Uterus (tissue), 4 donors: ENCODE measurements around the gene KCNMB1. TPM values are rescaled to one million over a fixed set of nuclear protein-coding genes. Genes with fewer than 3 reads are reported as not detected.

Experiments
- DNase-seq, 2 donors: peaks; one replicate each; pipeline ENCODE4 v3.0.0-alpha.2; 2019 to 2020
- H3K27ac ChIP-seq, 2 donors: fragments of 200-600 bp; sonication (generic); 1 replicate in 1 of 2; 2 replicates in 1 of 2; pipeline ENCODE4 v1.5.1; 2016 to 2018
- H3K27me3 ChIP-seq, 2 donors: fragments of 200-600 bp; sonication (generic); one replicate each; pipeline ENCODE4 v1.5.1; 2018 to 2019; ENCODE audit warnings: control low read depth in 1 of 2
- H3K36me3 ChIP-seq, 2 donors: fragments of 200-600 bp; sonication (generic); one replicate each; pipeline ENCODE4 v1.5.1; 2019; ENCODE audit warnings: control low read depth in 1 of 2
- H3K4me1 ChIP-seq, 2 donors: fragments of 200-600 bp; sonication (generic); one replicate each; pipeline ENCODE4 v1.5.1; 2018 to 2019; ENCODE audit warnings: control low read depth in 1 of 2
- H3K4me3 ChIP-seq, 2 donors: fragments of 200-600 bp; sonication (generic); 1 replicate in 1 of 2; 2 replicates in 1 of 2; pipeline ENCODE4 v1.5.1; 2018 to 2019; ENCODE audit warnings: mild to moderate bottlenecking in 1 of 2
- H3K9me3 ChIP-seq, 2 donors: fragments of 200-600 bp; sonication (generic); one replicate each; pipeline ENCODE4 v1.5.1; 2019; ENCODE audit warnings: control low read depth in 1 of 2
- POLR2A ChIP-seq, 2 donors: fragments of 450-650 bp; IDR thresholded peaks; one replicate each; pipeline ENCODE4 v1.6.1; 2016; ENCODE audit warnings: antibody characterized with exemption in 2 of 2, mild to moderate bottlenecking in 1 of 2, moderate library complexity in 1 of 2
- intact Hi-C: fragments of 100-400 bp; cut with DNase I; formaldehyde crosslinking; loops from one replicate; pipeline ENCODE4 v1.15.1; 2023; ENCODE audit warnings: low total_unique reads
- total RNA-seq, 4 donors: library from RNA; depleted of rRNA in 3 of 4; stranded (reverse); fragments of >200 nt in 3 of 4; gene quantifications; one replicate each; pipeline versions ENCODE4 v1.1.0 to v1.2.4, GENCODE V29; 2014 to 2023
- TF ChIP-seq, protein P1 (sequence below), 4 experiments: fragments of 200-600 bp in 2 of 4; fragments of 450-650 bp in 2 of 4; sonication (generic) in 2 of 4; IDR thresholded peaks; one replicate each; pipeline ENCODE4 v1.5.1; 2016 to 2019; ENCODE audit warnings: antibody characterized with exemption in 4 of 4, mild to moderate bottlenecking in 2 of 4, moderate library complexity in 1 of 4
- donor health status: DM: yes; HTN: yes; CAD: no.

Gene KCNMB1
- total RNA-seq, 4 donors from 2014 or later: 5.7 to 42.6 (median 8.7) TPM

DNA sequence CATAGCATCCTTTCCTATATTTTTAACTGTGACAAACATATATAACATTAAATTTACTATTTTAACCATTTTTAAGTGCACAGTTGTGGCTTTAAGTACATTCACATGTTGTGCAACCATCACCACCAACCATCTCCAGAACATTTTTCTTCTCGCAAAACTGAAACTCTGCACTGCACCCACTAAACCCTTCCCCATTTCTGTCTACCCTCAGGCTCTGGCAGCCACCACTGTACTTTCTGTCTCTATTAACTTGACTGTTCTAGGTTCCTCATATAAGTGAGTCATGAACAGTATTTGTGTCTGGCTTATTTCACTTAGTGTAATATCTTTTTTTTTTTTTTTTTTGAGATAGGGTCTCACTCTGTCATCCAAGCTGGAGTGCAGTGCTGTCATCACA, 25.5 kb downstream of the KCNMB1 start:
- Histone ChIP-seq H3K4me3 (no peak overlapping the region), H3K4me1 (no peaks in the 10 kb centered on the region), H3K9me3 (no peaks in the 10 kb centered on the region), H3K27me3 (no peaks in the 10 kb centered on the region), H3K36me3 (no peaks in the 10 kb centered on the region), H3K27ac (no peak overlapping the region)
- TF ChIP-seq, protein P1, sequence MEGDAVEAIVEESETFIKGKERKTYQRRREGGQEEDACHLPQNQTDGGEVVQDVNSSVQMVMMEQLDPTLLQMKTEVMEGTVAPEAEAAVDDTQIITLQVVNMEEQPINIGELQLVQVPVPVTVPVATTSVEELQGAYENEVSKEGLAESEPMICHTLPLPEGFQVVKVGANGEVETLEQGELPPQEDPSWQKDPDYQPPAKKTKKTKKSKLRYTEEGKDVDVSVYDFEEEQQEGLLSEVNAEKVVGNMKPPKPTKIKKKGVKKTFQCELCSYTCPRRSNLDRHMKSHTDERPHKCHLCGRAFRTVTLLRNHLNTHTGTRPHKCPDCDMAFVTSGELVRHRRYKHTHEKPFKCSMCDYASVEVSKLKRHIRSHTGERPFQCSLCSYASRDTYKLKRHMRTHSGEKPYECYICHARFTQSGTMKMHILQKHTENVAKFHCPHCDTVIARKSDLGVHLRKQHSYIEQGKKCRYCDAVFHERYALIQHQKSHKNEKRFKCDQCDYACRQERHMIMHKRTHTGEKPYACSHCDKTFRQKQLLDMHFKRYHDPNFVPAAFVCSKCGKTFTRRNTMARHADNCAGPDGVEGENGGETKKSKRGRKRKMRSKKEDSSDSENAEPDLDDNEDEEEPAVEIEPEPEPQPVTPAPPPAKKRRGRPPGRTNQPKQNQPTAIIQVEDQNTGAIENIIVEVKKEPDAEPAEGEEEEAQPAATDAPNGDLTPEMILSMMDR (IDR thresholded peaks at IDR 0.05): no peak
- TF ChIP-seq POLR2A (IDR thresholded peaks at IDR 0.05): no peak
- intact Hi-C loops: loop anchor here (2.0 kb wide), 1 partner anchor 57 kb away; no protein-coding TSS in a partner anchor
- no peak for DNase-seq

DNA sequence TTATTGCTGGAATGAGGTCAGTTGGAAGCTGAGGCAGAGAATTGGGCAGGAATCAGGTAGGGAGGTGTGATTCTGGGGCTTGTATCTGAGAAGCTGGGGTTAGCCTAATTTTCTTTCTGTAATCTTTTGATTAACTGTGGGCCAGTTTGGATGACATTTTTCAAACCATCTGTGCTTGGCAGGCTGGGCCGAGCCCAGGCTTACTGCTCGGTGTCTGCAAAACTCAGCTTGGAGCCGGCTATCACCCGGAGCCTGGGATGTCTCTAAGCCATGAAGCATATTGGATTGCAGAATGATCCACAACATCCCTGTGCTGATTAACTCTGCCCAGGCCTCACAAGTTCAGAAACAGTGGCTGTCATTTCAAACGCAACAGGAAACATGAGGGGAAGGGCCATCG, 26.5 kb downstream of the KCNMB1 start:
- H3K27me3 ChIP-seq: no peaks in the 10 kb centered on the region
- H3K27ac ChIP-seq: peak overlapping the region; percentile 41 to 52
- no peak for TF ChIP-seq POLR2A (IDR thresholded peaks at IDR 0.05)
- TF ChIP-seq, protein P1 (IDR thresholded peaks at IDR 0.05): no peak
- no peaks in the 10 kb centered on the region for H3K9me3 ChIP-seq
- no peaks in the 10 kb centered on the region for H3K36me3 ChIP-seq
- intact Hi-C loops: loop anchor here (2.0 kb wide), 1 partner anchor 58 kb away; no protein-coding TSS in a partner anchor
- H3K4me3 ChIP-seq: no peak overlapping the region
- no peak for DNase-seq
- H3K4me1 ChIP-seq: no peaks in the 10 kb centered on the region

DNA sequence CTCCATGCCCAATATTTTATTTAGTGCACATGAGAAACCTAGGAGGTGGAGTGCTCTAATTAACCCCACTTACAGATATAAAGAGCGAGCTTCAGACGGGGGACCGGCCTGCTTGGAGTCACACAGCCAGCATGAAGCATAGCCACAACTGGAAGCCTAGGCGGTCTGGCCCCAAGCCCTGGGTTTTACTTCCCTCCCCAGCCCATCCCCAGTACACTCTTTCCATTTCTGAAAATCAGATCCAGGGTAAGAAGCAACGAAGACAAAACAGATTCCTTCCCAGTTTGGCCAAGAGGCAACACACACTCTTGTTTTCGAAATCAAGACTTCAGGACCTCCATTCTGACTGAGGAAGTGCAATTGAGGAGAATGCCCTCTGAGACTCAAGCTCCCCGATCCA, 27.1 kb downstream of the KCNMB1 start:
- no peaks in the 10 kb centered on the region for H3K27me3 ChIP-seq
- peak in 1 of 2 donors; percentile 37 for DNase-seq
- no peaks in the 10 kb centered on the region for H3K36me3 ChIP-seq
- H3K27ac ChIP-seq: peak overlapping the region; percentile 41 to 52
- H3K4me3 ChIP-seq: no peak overlapping the region
- intact Hi-C loops: loop anchor here (2.0 kb wide), 1 partner anchor 59 kb away; no protein-coding TSS in a partner anchor
- no peaks in the 10 kb centered on the region for H3K4me1 ChIP-seq
- TF ChIP-seq, protein P1 (IDR thresholded peaks at IDR 0.05): no peak
- no peak for TF ChIP-seq POLR2A (IDR thresholded peaks at IDR 0.05)
- H3K9me3 ChIP-seq: no peaks in the 10 kb centered on the region

DNA sequence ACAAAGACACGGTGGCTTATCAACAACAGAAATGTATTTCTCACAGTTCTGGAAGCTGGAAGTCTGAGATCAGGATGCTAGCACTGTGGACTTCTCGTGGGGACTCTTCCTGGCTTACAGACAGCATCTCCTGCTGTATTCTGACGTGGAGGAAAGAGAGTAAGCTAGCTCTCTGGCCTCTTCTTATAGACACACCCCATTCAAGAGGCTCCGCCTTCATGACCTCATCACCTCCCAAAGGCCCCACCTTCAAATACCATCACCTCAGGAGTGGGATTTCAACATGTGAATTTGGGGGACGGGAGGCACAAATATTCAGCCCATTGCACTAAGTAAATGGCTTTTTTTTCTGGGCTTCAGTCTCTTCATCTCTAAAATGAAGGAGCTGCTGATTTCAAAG, 27.6 kb downstream of the KCNMB1 start:
- no peaks in the 10 kb centered on the region for H3K4me1 ChIP-seq
- H3K36me3 ChIP-seq: no peaks in the 10 kb centered on the region
- TF ChIP-seq, protein P1 (IDR thresholded peaks at IDR 0.05): no peak
- no peak for TF ChIP-seq POLR2A (IDR thresholded peaks at IDR 0.05)
- H3K9me3 ChIP-seq: no peaks in the 10 kb centered on the region
- intact Hi-C loops: loop anchor here (2.0 kb wide), 1 partner anchor 59 kb away; no protein-coding TSS in a partner anchor
- DNase-seq: no peak
- no peaks in the 10 kb centered on the region for H3K27me3 ChIP-seq
- H3K27ac ChIP-seq: peak overlapping the region; percentile 41 to 52
- no peak overlapping the region for H3K4me3 ChIP-seq

DNA sequence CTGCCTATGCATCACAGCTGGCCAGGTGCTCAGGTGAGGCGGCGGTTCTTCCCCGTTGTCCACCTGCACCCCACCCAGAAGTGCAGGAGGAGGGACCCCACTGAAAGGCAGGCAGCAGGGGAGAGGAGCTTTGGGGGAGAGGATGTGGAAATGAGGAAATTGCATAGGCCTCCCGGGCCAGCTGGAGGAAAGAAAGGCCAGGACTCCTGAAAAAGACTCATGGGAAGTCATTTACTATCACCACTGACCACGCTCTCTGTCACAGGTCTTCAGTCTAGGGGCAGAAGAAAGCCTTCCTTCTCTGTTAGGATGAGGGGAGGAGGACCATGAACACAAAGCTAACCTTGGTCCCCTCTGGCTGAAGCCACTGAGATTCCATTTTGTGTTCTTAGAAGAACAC, 28.1 kb downstream of the KCNMB1 start:
- H3K27ac ChIP-seq: peak overlapping the region; percentile 41 to 52

More for the DNA sequence above, 28.1 kb downstream of the KCNMB1 start:
- DNase-seq: no peak
- H3K27me3 ChIP-seq: no peaks in the 10 kb centered on the region
- intact Hi-C loops: no loop called here
- H3K9me3 ChIP-seq: no peaks in the 10 kb centered on the region
- no peak overlapping the region for H3K4me3 ChIP-seq
- no peaks in the 10 kb centered on the region for H3K4me1 ChIP-seq
- TF ChIP-seq, protein P1 (IDR thresholded peaks at IDR 0.05): no peak
- TF ChIP-seq POLR2A (IDR thresholded peaks at IDR 0.05): no peak
- H3K36me3 ChIP-seq: no peaks in the 10 kb centered on the region
